Measurements from ENCODE around the gene ZNF280A.

ZNF280A gene, protein sequence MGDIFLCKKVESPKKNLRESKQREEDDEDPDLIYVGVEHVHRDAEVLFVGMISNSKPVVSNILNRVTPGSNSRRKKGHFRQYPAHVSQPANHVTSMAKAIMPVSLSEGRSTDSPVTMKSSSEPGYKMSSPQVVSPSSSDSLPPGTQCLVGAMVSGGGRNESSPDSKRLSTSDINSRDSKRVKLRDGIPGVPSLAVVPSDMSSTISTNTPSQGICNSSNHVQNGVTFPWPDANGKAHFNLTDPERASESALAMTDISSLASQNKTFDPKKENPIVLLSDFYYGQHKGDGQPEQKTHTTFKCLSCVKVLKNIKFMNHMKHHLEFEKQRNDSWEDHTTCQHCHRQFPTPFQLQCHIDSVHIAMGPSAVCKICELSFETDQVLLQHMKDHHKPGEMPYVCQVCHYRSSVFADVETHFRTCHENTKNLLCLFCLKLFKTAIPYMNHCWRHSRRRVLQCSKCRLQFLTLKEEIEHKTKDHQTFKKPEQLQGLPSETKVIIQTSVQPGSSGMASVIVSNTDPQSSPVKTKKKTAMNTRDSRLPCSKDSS

DNA sequence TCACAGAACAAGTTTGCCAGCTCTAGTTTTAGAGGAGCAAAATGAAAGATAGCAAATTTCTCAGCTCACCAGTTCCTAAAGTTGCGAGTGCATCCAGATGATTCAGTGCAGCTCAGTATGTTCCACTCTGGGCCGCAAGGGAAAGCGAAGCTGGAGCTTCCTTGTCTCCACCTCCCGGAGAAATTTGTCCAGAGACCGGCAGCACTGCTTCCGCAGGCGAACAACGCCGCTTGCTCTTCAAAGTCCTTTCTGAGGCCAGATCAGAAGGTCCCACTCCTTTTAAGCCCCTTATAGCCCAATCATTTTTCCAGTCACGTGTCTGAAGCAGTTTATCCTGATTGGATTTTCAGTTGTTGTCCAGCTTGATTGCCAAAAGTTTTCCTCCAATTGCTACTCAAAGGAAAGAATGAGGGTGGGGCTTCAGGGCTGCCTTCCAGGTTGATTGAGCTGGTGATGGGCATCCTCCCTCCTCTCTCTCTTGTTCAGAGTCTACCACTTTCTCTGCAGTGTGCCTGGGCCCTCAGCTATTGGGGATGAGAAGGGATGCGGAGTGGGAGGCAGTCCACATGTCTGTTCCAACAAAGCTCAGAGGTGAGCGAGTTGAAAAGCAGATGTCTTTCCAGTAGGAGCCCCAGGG lies at the start of gene ZNF280A:
ZNF280A (minus strand) TSS at position 251 of the 637 bp plus-strand sequence. CDS start 4,640 bp downstream, outside the sequence.
- in situ Hi-C loops (cut with MboI; ENCODE audit: low sequenced_read_pairs), result no loop called here

DNA sequence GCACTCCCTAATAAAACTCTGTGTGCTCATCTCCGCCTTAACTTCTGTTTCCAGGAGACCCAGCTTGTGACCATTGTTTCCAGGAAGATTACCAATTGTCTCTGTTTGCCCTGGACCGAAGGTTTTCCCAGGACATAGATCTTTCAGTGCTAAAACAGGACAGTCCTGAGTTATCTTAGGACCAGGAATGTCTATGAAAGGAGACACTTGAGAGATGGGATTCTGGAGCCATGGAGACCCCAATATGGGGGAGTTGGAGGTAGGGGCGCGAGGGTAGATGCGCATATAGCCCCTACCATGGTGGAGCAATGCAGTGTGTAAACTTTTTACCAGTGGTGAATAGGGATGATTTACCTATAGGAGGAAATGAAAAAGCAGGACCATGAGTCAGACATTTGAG lies 49.1 kb upstream of the ZNF280A start:
- in situ Hi-C loops (cut with MboI; ENCODE audit: low sequenced_read_pairs), result no loop called here

DNA sequence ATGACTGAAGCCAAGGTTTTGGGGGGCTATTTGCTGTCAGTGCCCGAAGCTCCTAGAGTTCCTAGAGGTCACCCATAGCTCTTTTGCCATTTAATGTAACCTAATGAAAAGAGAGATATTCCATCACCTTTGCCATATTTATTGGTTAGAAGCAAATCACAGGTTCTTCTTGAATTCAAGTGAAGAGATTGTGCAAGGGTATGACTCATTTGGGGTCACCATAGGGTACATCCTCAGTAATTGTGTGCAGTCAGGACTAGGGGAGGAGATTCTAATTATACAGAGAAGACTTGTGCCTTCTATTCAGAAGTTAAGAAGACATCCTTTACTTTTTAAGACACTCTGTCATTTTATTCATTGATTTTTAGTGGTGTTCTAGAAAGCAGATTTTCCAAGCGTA lies 45.9 kb upstream of the ZNF280A start:
- in situ Hi-C loops (cut with MboI; ENCODE audit: low sequenced_read_pairs), result no loop called here

DNA sequence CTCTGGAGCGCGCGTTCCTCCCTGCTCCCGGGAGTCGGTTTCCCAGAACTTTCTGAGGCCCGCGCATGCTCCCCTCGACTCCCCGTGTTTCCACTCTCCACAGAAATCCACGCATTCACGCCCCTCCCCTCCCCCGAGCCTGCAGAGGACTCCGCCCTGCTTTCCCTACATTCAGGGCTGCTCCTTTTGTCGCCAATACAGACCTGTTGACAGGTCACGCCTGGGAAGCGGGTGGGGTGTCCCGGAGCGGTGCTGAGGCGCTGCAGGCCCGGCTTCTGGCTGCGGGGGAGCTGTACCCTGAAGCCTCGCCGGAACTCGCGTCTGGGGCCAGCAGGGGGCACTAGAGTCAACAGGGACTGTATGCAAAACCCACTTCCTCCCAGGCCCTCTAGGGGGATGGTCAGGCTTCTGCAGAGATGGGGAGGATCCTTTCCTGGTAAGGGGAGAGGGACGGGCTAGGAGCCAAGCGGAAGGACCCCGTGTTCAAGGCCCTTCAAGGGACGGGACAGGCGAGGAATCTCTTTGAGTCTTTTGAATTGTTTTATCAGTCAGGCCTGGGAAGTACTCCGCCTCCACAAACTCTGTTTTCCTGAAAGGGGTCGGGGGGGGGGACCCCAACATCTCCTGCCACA lies 39.0 kb upstream of the ZNF280A start, which contains the start of gene PRAME:
PRAME (minus strand) TSS at position 294 of the 632 bp plus-strand sequence. CDS start 2,433 bp downstream, outside the sequence.
- in situ Hi-C loops (cut with MboI; ENCODE audit: low sequenced_read_pairs), result no loop called here

DNA sequence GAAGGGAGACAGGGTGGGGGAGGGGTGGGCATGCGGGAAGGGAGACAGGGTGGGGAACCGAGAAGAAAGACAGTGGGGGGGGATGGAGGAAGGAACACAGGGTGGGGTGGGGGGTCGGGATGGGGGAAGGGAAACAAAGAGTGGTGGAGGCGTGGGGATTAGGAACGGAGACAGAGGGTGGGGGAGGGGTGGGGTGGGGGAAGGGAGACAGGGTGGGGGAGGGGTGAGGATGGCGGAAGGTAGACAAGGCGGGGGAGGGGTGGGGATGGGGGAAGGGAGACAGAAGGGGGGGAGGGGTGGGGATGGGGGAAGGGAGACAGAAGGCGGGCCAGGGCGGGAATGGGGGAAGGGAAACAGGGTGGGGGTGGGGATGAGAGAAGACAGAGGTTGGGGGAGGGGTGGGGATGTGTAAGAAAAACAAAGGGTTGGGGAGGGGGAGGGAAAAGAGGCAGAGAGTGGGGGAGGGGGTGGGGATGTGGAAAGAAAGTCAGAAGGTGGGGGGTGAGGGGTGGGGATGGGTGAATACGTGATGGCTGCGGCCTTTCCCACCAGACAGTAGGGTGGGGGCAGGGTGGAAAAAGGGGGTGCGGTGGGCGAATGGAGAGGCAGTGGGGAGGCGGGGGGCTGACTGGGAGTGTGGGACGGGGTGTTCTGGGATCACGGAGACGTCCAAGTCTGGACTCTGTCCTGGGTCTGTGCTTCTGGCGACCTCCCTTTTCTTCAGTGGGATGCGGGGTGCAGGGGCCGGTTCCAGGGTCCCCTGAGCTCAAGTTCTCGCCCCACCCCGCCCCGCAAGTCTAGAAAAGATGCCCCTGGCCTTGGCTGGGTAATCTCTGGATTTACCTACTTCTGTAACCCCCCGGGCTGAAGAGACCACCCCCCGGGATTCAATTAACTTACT lies 38.3 kb upstream of the ZNF280A start:
- in situ Hi-C loops (cut with MboI; ENCODE audit: low sequenced_read_pairs), result no loop called here

DNA sequence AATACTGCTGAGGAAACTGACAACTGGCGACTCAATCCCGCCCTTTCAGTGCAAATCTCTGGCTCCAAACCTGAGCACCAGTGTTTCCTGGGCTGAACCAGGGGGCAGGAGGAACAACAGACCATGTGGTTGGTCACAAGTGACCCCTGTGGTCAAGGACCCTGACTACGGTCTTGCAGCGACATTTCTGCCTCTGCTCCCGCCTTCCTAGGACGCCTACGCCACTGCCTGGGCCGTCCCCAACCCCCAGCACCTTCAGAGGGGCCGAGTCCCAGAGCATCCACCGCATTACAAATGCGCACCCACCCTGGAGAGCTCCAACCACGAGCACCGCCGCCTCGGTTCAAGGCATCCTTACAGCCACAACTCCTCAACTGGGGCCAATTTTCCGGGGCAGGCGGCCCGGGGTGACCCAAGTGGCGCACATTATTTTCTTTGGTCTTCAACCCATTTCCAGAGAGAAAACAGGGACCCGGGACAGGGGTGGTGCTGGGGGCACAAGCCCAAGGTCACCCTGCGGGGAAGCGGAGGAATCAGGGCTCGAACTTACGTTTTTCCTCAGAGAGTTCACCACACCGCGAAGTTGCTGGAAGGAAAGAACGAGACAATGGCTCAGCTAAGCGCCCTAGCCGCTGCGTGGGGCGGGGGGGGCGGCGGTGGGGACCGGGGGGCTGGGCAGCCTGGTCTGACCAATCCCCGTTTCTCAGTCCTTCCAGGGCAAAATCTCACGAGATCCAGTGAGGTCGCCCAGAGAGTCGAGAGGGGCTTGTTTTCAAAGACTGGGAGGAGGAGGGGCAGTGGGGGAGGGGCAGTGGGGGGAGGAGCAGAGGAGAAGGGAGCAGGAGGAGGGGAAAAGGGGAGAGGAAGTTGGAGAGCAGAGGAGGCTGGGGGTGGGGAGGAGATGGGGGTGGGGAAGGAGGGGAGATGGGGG lies 37.2 kb upstream of the ZNF280A start:
- in situ Hi-C loops (cut with MboI; ENCODE audit: low sequenced_read_pairs), result no loop called here

DNA sequence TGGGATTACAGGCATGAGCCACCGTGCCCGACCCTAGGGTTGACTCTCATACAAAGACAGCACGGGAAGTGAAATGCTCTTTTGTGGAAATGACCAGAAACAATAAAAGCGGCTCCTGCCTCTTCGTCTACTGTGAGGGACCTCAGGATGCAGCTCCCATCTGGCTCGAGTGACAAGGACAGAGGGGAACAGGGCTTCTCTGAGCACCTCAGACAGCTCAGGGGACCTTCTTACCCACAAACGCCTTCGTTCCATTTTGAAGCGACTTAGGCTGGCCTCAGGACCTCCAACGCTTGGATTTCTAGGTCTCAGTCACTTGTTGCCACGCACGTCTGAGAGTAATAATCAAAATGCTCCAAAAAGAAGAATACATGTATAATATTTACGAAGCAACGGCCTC lies 36.5 kb upstream of the ZNF280A start:
- in situ Hi-C loops (cut with MboI; ENCODE audit: low sequenced_read_pairs), result no loop called here

DNA sequence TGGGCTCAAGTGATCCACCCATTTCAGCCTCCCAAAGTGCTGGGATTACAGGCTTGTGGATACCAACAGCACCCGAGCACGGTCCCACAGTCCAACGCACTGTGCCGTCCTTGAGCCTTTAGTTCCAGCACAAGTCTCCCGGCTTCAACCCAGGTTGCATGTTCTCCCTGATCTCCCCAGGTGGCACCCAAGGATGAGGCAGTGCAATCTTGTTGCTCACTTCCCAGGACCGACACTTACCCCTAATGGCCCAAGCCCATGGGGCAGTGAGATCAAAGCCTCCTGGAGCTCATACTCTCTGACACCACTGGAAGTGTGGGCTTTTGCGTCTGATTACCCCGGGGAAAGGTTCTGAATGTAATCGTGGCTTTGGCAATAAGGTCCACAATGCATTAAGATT lies 35.5 kb upstream of the ZNF280A start:
- in situ Hi-C loops (cut with MboI; ENCODE audit: low sequenced_read_pairs), result no loop called here

DNA sequence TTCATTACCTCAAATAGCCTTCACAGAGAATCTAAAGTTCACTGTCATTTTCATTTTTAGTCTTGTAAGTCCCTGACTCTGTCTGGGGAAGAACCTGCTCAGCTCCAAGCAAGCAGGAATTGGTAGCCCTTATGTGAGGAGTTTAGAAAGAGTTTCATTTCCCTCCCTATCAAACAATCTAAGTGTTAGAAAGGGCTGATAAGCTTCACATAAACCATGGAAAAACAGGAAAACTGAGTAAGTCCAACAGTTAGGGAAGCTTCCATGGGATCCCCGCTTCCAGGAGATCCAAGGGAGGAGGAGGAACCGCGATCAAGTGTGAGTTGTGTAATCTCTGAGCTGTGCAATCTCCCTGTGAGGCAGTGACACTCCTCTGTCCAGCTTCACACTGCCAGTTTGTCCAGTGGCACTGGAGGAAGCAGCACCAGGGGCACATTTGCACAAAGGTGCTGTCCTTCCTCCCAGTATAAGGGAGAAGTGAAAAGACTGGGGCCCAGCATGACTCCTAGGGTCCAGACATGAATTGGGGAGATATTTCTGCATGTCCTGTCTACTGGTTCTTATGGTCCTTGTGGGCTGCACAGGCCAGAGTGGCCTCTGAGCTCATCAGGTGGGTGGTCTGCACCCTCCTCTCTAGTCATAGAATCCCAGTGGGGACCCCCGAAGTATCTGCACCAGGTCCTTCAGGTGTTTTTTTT lies 34.7 kb upstream of the ZNF280A start:
- in situ Hi-C loops (cut with MboI; ENCODE audit: low sequenced_read_pairs), result no loop called here

DNA sequence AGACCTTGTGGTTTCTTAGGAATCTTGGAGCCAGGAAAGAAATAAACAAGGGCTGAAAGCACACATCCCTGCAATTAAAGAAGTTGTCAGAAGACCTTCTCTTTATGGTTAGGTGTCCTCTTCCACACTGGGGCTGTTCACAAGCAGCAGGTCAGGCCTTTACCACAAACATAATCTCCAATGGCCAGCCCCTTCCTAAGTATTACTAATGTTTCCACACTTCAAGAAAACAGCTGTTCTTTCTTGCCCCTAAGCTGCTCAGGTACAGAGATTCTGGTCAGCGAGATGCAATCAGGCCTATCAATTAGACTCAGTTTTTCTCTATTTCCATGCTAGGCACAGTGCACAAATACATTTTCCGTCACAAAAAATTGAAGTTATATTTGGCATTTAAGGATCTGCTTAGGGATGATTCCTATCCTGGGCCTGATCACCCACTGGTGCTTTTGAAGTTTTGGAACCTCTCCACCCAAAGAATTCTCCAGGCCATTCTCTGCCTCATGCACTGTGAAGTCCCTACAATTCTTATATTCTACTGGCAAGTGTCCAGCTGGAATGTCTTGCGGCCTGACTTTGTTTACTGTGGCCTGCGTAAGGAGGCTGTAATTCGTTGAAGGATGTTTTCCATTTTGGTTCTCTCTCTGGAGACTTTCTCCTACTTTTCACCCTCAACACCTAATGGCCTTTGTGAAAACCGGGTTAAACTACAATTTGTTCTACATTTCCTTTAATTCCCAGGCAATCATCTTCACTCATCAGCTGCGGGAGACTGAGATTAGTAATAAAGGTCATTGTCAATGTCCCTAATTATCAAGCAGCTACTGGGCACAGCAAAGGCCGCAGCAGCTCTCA lies 33.9 kb upstream of the ZNF280A start:
- in situ Hi-C loops (cut with MboI; ENCODE audit: low sequenced_read_pairs), result no loop called here

DNA sequence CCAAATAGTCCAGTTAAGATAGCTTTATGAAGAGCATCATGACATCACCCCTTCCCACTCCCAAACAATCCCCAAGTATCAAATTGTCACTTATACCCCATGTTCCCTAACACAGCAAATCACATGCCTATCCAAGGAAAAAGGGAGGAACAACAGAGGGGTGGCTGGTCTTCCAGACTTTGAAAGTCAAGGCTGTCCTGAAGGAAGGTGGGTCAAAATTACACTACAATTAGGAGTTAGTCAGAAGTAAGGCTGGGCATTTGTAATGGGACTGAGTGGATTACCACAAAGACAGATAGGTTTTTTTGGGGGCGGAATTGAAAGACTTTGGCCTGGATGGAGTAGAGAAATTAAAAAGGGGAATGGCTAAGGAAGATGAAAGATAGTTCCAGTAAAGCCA lies 33.1 kb upstream of the ZNF280A start:
- in situ Hi-C loops (cut with MboI; ENCODE audit: low sequenced_read_pairs), result no loop called here

DNA sequence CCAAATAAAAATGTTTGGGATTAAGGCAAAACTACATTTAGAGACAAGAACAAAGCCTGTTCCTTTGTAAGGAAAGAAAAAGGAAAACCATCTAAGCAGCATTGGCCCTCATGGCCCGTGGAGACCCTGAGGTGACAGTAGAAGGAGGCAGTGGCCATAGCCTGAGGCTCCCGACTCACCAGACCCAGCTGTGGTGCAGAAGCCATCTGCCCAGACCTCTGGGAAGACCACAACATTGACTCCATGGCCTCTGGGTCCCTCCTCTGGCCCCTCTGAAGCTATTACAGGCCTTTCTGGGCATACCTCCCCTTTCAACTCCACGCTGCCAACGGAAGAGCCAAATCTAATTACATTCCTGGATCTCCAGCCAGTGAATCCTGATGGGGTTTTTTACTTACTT lies 32.6 kb upstream of the ZNF280A start:
- in situ Hi-C loops (cut with MboI; ENCODE audit: low sequenced_read_pairs), result no loop called here

DNA sequence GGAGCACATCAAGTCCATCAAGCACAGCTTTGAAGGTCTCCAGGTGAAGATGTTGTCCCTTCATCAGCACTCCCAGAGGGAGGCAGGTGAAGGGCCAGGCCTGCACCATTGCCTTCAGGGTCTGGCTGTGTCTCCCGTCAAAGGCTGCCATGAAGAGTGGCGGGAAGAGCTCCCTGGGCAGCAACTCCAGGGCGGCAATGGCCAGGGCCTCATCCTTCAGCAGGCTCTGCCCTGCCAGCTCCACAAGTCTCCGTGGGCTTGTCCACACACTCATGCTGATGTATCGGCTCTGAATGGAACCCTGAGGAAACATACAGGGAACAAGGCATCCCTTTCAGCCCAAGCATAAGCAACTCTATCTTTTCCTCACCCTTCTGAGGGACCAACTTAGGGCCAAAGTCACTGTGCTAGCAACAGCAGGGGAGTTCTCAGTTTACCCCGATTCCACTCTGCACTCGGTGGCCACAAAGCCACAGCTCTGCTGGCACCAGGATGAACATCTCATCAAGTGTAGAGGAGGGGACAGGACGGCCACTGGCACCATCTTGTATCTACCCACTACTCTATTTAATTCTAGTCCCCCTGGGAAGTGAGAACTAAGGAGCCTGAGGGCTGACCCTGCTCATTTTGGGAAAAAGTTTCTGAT lies 30.8 kb upstream of the ZNF280A start:
- in situ Hi-C loops (cut with MboI; ENCODE audit: low sequenced_read_pairs), result no loop called here

DNA sequence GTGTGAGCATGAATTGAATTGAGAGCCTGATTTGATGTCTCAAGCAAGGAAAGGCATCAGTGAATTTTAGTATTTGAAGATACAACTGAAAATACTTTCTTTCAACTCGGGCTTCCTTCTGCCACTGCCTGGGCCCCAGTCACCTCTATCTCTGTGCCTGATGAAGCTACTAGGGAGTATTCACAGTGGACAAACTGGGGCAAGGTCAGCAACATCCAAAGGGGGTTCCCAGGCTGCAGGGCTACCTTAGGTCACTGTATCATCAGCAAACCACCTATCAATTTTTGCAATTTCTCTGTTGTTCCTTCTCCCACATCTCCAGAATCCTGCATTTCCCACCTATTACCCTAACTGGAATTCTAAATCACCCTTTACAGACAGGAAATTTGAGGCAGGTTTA lies 28.8 kb upstream of the ZNF280A start:
- in situ Hi-C loops (cut with MboI; ENCODE audit: low sequenced_read_pairs), result no loop called here

DNA sequence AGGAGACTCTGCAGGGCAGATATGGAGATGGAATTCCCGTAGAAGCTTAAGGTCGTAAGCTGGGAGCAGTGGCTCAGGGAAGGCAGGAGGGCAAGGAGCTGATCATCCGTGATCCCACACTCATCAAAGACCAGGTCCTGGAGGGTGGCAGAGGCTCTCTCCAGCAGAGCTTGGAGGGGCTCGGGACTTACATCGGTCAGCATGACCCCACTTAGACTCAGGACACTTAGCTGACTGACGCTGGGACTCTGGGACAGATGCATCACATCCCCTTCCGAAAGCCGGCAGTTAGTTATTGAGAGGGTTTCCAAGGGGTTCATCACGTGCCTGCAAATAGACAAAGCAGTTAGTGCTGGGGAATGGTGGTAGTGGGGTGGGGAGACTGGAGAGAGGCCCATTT lies 28.2 kb upstream of the ZNF280A start:
- in situ Hi-C loops (cut with MboI; ENCODE audit: low sequenced_read_pairs), result no loop called here

DNA sequence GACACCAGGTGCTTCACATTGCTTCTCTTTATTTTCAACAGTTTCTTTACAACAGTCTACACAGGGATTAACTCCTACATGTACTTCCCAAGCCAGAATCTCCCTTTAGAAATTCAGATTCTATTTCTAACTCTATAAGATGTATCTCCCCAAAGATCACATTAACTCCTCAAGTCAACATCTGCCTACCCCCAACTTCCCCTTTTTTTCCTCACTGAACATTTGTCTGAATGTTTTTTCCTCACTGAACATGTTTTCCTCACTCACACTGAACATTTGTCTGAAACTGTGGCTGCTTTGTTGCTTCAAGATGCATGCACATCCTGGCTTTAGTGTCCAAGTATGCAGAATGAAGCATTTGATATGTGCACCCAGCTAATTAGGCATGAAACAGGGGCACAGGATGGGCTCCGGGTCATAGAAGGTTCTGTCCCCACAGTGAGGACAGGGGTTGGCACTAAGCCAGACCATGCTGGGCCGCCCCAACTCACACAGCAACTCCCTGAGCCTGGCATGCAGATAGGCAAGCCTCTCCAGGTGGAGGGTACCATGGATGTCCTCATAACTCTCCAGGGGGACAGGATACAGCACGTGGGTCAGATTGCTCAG lies 27.7 kb upstream of the ZNF280A start:
- in situ Hi-C loops (cut with MboI; ENCODE audit: low sequenced_read_pairs), result no loop called here

DNA sequence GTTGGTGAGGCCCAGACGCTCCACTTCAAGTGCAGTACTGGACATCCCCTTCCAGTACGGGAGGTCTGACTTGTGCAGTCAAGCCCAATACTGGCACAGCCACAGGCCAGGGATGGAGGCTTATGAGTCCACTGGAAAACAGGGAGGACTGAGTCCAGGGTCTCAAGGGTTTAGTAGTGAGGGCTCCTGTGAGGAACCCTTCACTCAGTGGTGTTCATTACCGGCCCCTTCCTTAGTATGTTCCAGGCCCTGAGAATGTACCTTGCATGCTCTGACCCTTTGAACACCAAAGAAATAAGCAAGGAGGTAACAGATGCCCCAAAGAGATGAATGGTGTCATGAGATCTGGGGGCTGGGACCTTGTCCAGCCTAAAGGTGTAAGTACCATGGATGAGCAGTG lies 27.2 kb upstream of the ZNF280A start:
- in situ Hi-C loops (cut with MboI; ENCODE audit: low sequenced_read_pairs), result no loop called here
